ENCODE results near the gene C5orf15. TPM values are rescaled to one million over a fixed set of nuclear protein-coding genes. Genes with fewer than 3 reads are reported as not detected.

Gene C5orf15
- total RNA-seq, 1 experiment from 2014 or later, result 28.8 TPM

DNA sequence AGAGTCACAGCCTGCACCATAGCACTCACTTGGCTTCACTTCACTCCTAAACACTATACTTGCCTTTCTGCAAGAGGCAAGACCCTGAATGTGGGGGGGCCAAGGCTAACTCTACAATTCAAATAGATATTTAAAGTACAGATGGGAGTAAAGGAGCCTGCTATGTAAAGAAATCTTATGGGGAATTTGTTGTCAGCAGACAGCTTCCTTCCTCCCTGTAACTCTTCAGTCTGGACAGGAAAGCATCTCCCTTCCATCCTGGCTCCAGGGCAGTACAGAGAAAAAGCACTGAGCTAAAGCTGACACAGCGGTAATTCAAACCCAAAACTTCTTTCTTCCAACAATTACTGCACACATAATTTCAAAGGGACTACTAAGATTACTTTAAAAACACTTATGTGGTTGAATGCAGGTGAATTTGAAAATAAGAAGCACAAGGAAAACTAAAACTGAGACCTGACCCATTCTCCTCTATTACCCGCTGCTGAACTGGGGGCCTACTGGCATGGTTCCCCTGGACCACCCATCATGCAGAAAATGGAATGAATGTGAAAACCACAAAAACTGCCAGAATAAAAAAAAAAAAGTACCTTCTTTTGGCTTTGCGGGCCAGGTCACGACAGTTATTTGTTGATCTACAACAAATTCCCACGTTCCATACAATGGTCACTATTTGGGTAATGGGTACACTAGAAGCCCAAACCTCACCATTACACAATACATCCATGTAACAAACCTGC is 22.9 kb upstream of the C5orf15 start:
- ATAC-seq (no peak), DNase-seq (ENCODE audit: low read depth, low spot score) (no peak)
- Histone ChIP-seq H3K36me3 (ENCODE audit: control insufficient read depth in 1 of 2, insufficient read depth in 2 of 2, low read length in 2 of 2) (peaks cover 42 to 45% of the 10 kb centered on the region in 2 experiments; a peak in 3 of 4 replicates), H3K4me1 (ENCODE audit: control insufficient read depth in 1 of 2, insufficient read depth in 2 of 2, low read length in 2 of 2) (peaks cover 0 to 8% of the 10 kb centered on the region in 2 experiments; a peak in 2 of 4 replicates), H3K9me2 (ENCODE audit: insufficient read depth) (no peaks in the 10 kb centered on the region), H3K4me2 (ENCODE audit: low read length) (no peak overlapping the region), H3K27me3 (ENCODE audit: insufficient read depth, low read length) (no peaks in the 10 kb centered on the region), H3K9ac (ENCODE audit: low read length) (no peak overlapping the region), H3K9me3 (ENCODE audit: control insufficient read depth in 1 of 2, insufficient read depth in 1 of 2, low read depth in 1 of 2, low read length in 2 of 2) (no peaks in the 10 kb centered on the region), H3K4me3 (replicated peaks in 1 of 2; ENCODE audit: low read depth in 1 of 2, low read length in 2 of 2) (no peak overlapping the region), H3K79me2 (ENCODE audit: insufficient read depth, low read length) (peaks cover 97% of the 10 kb centered on the region), H4K20me1 (ENCODE audit: insufficient read depth) (peaks cover 35% of the 10 kb centered on the region; the same call in 1 of the 2 replicates), H3K27ac (ENCODE audit: low read depth, low read length) (no peak overlapping the region), H2AFZ (ENCODE audit: low read depth, low read length, poor library complexity, severe bottlenecking) (no peak overlapping the region)
- TF ChIP-seq ZFX (IDR thresholded peaks at IDR 0.05), result no peak
- TF ChIP-seq EZH2phosphoT487 (IDR thresholded peaks at IDR 0.05; ENCODE audit: borderline replicate concordance), result no peak
- no peak for TF ChIP-seq JUND (IDR thresholded peaks at IDR 0.05)
- no peak for TF ChIP-seq ZNF274 (IDR thresholded peaks at IDR 0.05; ENCODE audit: low read depth, low read length)
- TF ChIP-seq SRF (IDR thresholded peaks at IDR 0.05; ENCODE audit: low read depth), result no peak
- no peak for TF ChIP-seq YY1 (IDR thresholded peaks at IDR 0.05; ENCODE audit: extremely low read depth, insufficient replicate concordance, low read depth, low read length)
- no peak for TF ChIP-seq POLR2AphosphoS5 (IDR thresholded peaks at IDR 0.05; ENCODE audit: low read depth, low read length)
- TF ChIP-seq FOSL1 (IDR thresholded peaks at IDR 0.05; ENCODE audit: low read depth), result no peak
- no peak for TF ChIP-seq SP1 (IDR thresholded peaks at IDR 0.05; ENCODE audit: low read depth)
- TF ChIP-seq, protein P1, sequence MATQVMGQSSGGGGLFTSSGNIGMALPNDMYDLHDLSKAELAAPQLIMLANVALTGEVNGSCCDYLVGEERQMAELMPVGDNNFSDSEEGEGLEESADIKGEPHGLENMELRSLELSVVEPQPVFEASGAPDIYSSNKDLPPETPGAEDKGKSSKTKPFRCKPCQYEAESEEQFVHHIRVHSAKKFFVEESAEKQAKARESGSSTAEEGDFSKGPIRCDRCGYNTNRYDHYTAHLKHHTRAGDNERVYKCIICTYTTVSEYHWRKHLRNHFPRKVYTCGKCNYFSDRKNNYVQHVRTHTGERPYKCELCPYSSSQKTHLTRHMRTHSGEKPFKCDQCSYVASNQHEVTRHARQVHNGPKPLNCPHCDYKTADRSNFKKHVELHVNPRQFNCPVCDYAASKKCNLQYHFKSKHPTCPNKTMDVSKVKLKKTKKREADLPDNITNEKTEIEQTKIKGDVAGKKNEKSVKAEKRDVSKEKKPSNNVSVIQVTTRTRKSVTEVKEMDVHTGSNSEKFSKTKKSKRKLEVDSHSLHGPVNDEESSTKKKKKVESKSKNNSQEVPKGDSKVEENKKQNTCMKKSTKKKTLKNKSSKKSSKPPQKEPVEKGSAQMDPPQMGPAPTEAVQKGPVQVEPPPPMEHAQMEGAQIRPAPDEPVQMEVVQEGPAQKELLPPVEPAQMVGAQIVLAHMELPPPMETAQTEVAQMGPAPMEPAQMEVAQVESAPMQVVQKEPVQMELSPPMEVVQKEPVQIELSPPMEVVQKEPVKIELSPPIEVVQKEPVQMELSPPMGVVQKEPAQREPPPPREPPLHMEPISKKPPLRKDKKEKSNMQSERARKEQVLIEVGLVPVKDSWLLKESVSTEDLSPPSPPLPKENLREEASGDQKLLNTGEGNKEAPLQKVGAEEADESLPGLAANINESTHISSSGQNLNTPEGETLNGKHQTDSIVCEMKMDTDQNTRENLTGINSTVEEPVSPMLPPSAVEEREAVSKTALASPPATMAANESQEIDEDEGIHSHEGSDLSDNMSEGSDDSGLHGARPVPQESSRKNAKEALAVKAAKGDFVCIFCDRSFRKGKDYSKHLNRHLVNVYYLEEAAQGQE (IDR thresholded peaks at IDR 0.05; ENCODE audit: low read depth), result no peak
- TF ChIP-seq, protein P2, sequence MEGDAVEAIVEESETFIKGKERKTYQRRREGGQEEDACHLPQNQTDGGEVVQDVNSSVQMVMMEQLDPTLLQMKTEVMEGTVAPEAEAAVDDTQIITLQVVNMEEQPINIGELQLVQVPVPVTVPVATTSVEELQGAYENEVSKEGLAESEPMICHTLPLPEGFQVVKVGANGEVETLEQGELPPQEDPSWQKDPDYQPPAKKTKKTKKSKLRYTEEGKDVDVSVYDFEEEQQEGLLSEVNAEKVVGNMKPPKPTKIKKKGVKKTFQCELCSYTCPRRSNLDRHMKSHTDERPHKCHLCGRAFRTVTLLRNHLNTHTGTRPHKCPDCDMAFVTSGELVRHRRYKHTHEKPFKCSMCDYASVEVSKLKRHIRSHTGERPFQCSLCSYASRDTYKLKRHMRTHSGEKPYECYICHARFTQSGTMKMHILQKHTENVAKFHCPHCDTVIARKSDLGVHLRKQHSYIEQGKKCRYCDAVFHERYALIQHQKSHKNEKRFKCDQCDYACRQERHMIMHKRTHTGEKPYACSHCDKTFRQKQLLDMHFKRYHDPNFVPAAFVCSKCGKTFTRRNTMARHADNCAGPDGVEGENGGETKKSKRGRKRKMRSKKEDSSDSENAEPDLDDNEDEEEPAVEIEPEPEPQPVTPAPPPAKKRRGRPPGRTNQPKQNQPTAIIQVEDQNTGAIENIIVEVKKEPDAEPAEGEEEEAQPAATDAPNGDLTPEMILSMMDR (IDR thresholded peaks at IDR 0.05 in 2 of 3, conservative IDR thresholded peaks at IDR 0.05 in 1 of 3; ENCODE audit: borderline replicate concordance in 1 of 3, insufficient read depth in 1 of 3, low read depth in 2 of 3, low read length in 2 of 3), result no peak
- TF ChIP-seq RAD21 (IDR thresholded peaks at IDR 0.05; ENCODE audit: low read depth), result no peak
- no TSS peak for BruUV-seq (replicated peaks)
- intact Hi-C loops (cut with micrococcal nuclease), result no loop called here
- RAD21 ChIA-PET (ENCODE audit: low non-redundant PET in 1 of 2, low total read pairs in 2 of 2, uncharacterized antibody in 2 of 2, unreplicated experiment in 2 of 2), result no interaction called here
- POLR2A ChIA-PET, result no interaction called here
- CTCF ChIA-PET, result no interaction called here

Measured in HCT116 (cell line).